GM21737 (cell line): ENCODE measurements around the gene VSTM2B.
"Not testable (repeated sequence)": the region's sequence is repeated elsewhere in the genome, so short reads cannot be mapped to it uniquely, and the experiment has no call there.

ENCODE experiments used
- ATAC-seq: cut with Tn5 transposase; IDR thresholded peaks from one replicate; pipeline ENCODE4 v1.9.1; 2021; ENCODE audit warnings: mild to moderate bottlenecking, moderate library complexity; ENCODE audit not compliant: unreplicated experiment

VSTM2B gene

GRCh38 chr19:29525901-29526729 lies at the start of gene VSTM2B:
TSS of gene VSTM2B (plus strand) at chr19:29525994. CDS start at chr19:29526584, 590 bp downstream.
- ATAC-seq: no peak

- ATAC-seq: no peak
These were observed 49.3 kb upstream of the VSTM2B start for GRCh38 chr19:29476528-29476927.

- no peak for ATAC-seq
These were observed 47.8 kb upstream of the VSTM2B start for GRCh38 chr19:29477831-29478577.

- no peak for ATAC-seq
These were observed 46.9 kb upstream of the VSTM2B start for GRCh38 chr19:29478578-29479565.

- no peak for ATAC-seq
These were observed 45.9 kb upstream of the VSTM2B start for GRCh38 chr19:29479941-29480340.

GRCh38 chr19:29480507-29480906 lies 45.3 kb upstream of the VSTM2B start:
- ATAC-seq: no peak

- no peak for ATAC-seq
These were observed 42.7 kb upstream of the VSTM2B start for GRCh38 chr19:29482855-29483640.

- ATAC-seq: no peak
These were observed 42.2 kb upstream of the VSTM2B start for GRCh38 chr19:29483641-29483920.

- no peak for ATAC-seq
These were observed 41.7 kb upstream of the VSTM2B start for GRCh38 chr19:29483944-29484581.

- no peak for ATAC-seq
These were observed 40.9 kb upstream of the VSTM2B start for GRCh38 chr19:29484876-29485275.

- no peak for ATAC-seq
These were observed 40.5 kb upstream of the VSTM2B start for GRCh38 chr19:29485293-29485692.

GRCh38 chr19:29486961-29487360 lies 38.8 kb upstream of the VSTM2B start:
- not testable (repeated sequence) for ATAC-seq

- ATAC-seq: no peak
These were observed 38.4 kb upstream of the VSTM2B start for GRCh38 chr19:29487432-29487831.

GRCh38 chr19:29488316-29488715 lies 37.5 kb upstream of the VSTM2B start:
- ATAC-seq: no peak

- no peak for ATAC-seq
These were observed 36.4 kb upstream of the VSTM2B start for GRCh38 chr19:29489172-29489951.

GRCh38 chr19:29491491-29491890 lies 34.3 kb upstream of the VSTM2B start:
- no peak for ATAC-seq

GRCh38 chr19:29491995-29492577 lies 33.7 kb upstream of the VSTM2B start:
- ATAC-seq: no peak

GRCh38 chr19:29492769-29493168 lies 33.0 kb upstream of the VSTM2B start:
- ATAC-seq: no peak

- ATAC-seq: no peak
These were observed 30.7 kb upstream of the VSTM2B start for GRCh38 chr19:29495091-29495490.
